IPS-20b (cell line): ENCODE results near the gene SND1.

ENCODE experiments used
- H3K27ac ChIP-seq: one replicate; pipeline ENCODE4 v1.5.1; 2013; ENCODE audit warnings: low read length
- H3K27me3 ChIP-seq: 2 replicates; pipeline ENCODE4 v1.6.1; 2013; ENCODE audit warnings: mild to moderate bottlenecking, low read length, inconsistent platforms; ENCODE audit not compliant: insufficient read depth
- H3K36me3 ChIP-seq: 2 replicates; pipeline ENCODE4 v1.6.1; 2013; ENCODE audit warnings: low read depth, mild to moderate bottlenecking, inconsistent platforms, low read length, moderate library complexity; ENCODE audit not compliant: insufficient read depth
- H3K4me1 ChIP-seq: 2 replicates; pipeline ENCODE4 v1.6.1; 2013; ENCODE audit warnings: mild to moderate bottlenecking, control low read depth, inconsistent platforms, low read length, moderate library complexity; ENCODE audit not compliant: insufficient read depth
- H3K4me3 ChIP-seq: 2 replicates; pipeline ENCODE4 v1.5.1; 2013; ENCODE audit warnings: mild to moderate bottlenecking, low read length, inconsistent platforms
- H3K9ac ChIP-seq: 2 replicates; pipeline ENCODE4 v1.6.1; 2013; ENCODE audit warnings: low read depth, mild to moderate bottlenecking, inconsistent platforms, low read length, moderate library complexity
- H3K9me3 ChIP-seq: 2 replicates; pipeline ENCODE4 v1.6.1; 2013; ENCODE audit warnings: mild to moderate bottlenecking, low read depth, low read length, inconsistent platforms; ENCODE audit not compliant: insufficient read depth

The SND1 gene

GRCh38 chr7:127891144-127891543 is 239.2 kb downstream of the SND1 start:
- no peak overlapping the region for H3K9ac ChIP-seq
- H3K27ac ChIP-seq, result no peak overlapping the region
- peaks cover 49% of the 10 kb centered on the region for H3K36me3 ChIP-seq
- no peak overlapping the region for H3K4me3 ChIP-seq
- H3K27me3 ChIP-seq, result no peaks in the 10 kb centered on the region
- H3K9me3 ChIP-seq, result no peaks in the 10 kb centered on the region
- H3K4me1 ChIP-seq, result peaks cover 39% of the 10 kb centered on the region

GRCh38 chr7:127891854-127892438 is 240.0 kb downstream of the SND1 start:
- Histone ChIP-seq H3K4me3 (no peak overlapping the region), H3K27ac (no peak overlapping the region), H3K4me1 (peaks cover 41% of the 10 kb centered on the region), H3K9ac (no peak overlapping the region), H3K36me3 (peaks cover 49% of the 10 kb centered on the region), H3K9me3 (no peaks in the 10 kb centered on the region), H3K27me3 (no peaks in the 10 kb centered on the region)

- H3K4me3 ChIP-seq, result no peak overlapping the region
- no peaks in the 10 kb centered on the region for H3K9me3 ChIP-seq
- peaks cover 48% of the 10 kb centered on the region for H3K36me3 ChIP-seq
- no peak overlapping the region for H3K27ac ChIP-seq
- H3K9ac ChIP-seq, result no peak overlapping the region
- peaks cover 34% of the 10 kb centered on the region for H3K4me1 ChIP-seq
- no peaks in the 10 kb centered on the region for H3K27me3 ChIP-seq
Observed at GRCh38 chr7:127892488-127893314, 240.7 kb downstream of the SND1 start.

GRCh38 chr7:127893547-127893946 is 241.6 kb downstream of the SND1 start:
- Histone ChIP-seq H3K36me3 (peaks cover 39% of the 10 kb centered on the region), H3K4me1 (peaks cover 29% of the 10 kb centered on the region), H3K27me3 (no peaks in the 10 kb centered on the region), H3K27ac (no peak overlapping the region), H3K4me3 (no peak overlapping the region), H3K9ac (no peak overlapping the region), H3K9me3 (no peaks in the 10 kb centered on the region)

GRCh38 chr7:127894588-127894987 is 242.6 kb downstream of the SND1 start:
- no peak overlapping the region for H3K27ac ChIP-seq
- H3K27me3 ChIP-seq, result no peaks in the 10 kb centered on the region
- H3K9me3 ChIP-seq, result no peaks in the 10 kb centered on the region
- peaks cover 29% of the 10 kb centered on the region for H3K36me3 ChIP-seq
- H3K9ac ChIP-seq, result no peak overlapping the region
- H3K4me3 ChIP-seq, result no peak overlapping the region
- peaks cover 32% of the 10 kb centered on the region for H3K4me1 ChIP-seq

- peaks cover 40% of the 10 kb centered on the region for H3K4me1 ChIP-seq
- no peaks in the 10 kb centered on the region for H3K27me3 ChIP-seq
- H3K4me3 ChIP-seq, result peak overlapping the region; percentile 20; the same call in 1 of the 2 replicates
- no peak overlapping the region for H3K27ac ChIP-seq
- H3K9me3 ChIP-seq, result no peaks in the 10 kb centered on the region
- H3K36me3 ChIP-seq, result peaks cover 22% of the 10 kb centered on the region
- H3K9ac ChIP-seq, result no peak overlapping the region
Observed at GRCh38 chr7:127895360-127895759, 243.4 kb downstream of the SND1 start.

- Histone ChIP-seq H3K4me1 (peaks cover 44% of the 10 kb centered on the region), H3K27ac (no peak overlapping the region), H3K27me3 (no peaks in the 10 kb centered on the region), H3K36me3 (peaks cover 18% of the 10 kb centered on the region), H3K9ac (no peak overlapping the region), H3K9me3 (no peaks in the 10 kb centered on the region), H3K4me3 (peak overlapping the region; percentile 20; the same call in 1 of the 2 replicates)
Observed at GRCh38 chr7:127895814-127896280, 243.9 kb downstream of the SND1 start.

- H3K9ac ChIP-seq, result no peak overlapping the region
- H3K36me3 ChIP-seq, result peaks cover 12% of the 10 kb centered on the region
- H3K4me3 ChIP-seq, result peak overlapping the region; percentile 20; the same call in 1 of the 2 replicates
- H3K27me3 ChIP-seq, result no peaks in the 10 kb centered on the region
- no peak overlapping the region for H3K27ac ChIP-seq
- peaks cover 52% of the 10 kb centered on the region for H3K4me1 ChIP-seq
- no peaks in the 10 kb centered on the region for H3K9me3 ChIP-seq
Observed at GRCh38 chr7:127896659-127897058, 244.7 kb downstream of the SND1 start.

GRCh38 chr7:127897704-127898454 is 245.9 kb downstream of the SND1 start:
- no peak overlapping the region for H3K27ac ChIP-seq
- no peaks in the 10 kb centered on the region for H3K9me3 ChIP-seq
- H3K27me3 ChIP-seq, result no peaks in the 10 kb centered on the region
- H3K36me3 ChIP-seq, result no peaks in the 10 kb centered on the region; the same call in 1 of the 2 replicates
- H3K4me3 ChIP-seq, result no peak overlapping the region
- peaks cover 59% of the 10 kb centered on the region for H3K4me1 ChIP-seq
- H3K9ac ChIP-seq, result no peak overlapping the region

GRCh38 chr7:127899411-127899810 is 247.4 kb downstream of the SND1 start:
- no peaks in the 10 kb centered on the region for H3K27me3 ChIP-seq
- no peak overlapping the region for H3K9ac ChIP-seq
- no peaks in the 10 kb centered on the region for H3K9me3 ChIP-seq
- H3K4me3 ChIP-seq, result no peak overlapping the region
- H3K36me3 ChIP-seq, result no peaks in the 10 kb centered on the region; the same call in 1 of the 2 replicates
- H3K27ac ChIP-seq, result no peak overlapping the region
- H3K4me1 ChIP-seq, result peaks cover 64% of the 10 kb centered on the region

- Histone ChIP-seq H3K27me3 (no peaks in the 10 kb centered on the region), H3K36me3 (peaks cover 2% of the 10 kb centered on the region; the same call in 1 of the 2 replicates), H3K27ac (no peak overlapping the region), H3K9ac (no peak overlapping the region; the same call in 1 of the 2 replicates), H3K4me1 (peaks cover 65% of the 10 kb centered on the region), H3K9me3 (no peaks in the 10 kb centered on the region), H3K4me3 (no peak overlapping the region)
Observed at GRCh38 chr7:127900141-127900540, 248.1 kb downstream of the SND1 start.
